Trophoblast cell (in vitro differentiated cells and primary cell): ENCODE results near the gene CD300E.

Experiments used
- DNase-seq, 2 donors: peaks; one replicate each; pipeline ENCODE4 v3.0.0-alpha.2; 2016
- H2AFZ ChIP-seq: 2 replicates; pipeline ENCODE4 v1.6.1; 2013; ENCODE audit warnings: low read length, moderate library complexity, mild to moderate bottlenecking; ENCODE audit not compliant: insufficient read depth, poor library complexity
- H2AK5ac ChIP-seq: 2 replicates; pipeline ENCODE4 v1.6.1; 2013; ENCODE audit warnings: mild to moderate bottlenecking, low read length
- H2BK120ac ChIP-seq: 2 replicates; pipeline ENCODE4 v1.6.1; 2013; ENCODE audit warnings: low read length, mild to moderate bottlenecking, moderate library complexity; ENCODE audit not compliant: insufficient read depth, poor library complexity
- H2BK12ac ChIP-seq: 2 replicates; pipeline ENCODE4 v1.6.1; 2013; ENCODE audit warnings: mild to moderate bottlenecking, low read length, moderate library complexity
- H2BK5ac ChIP-seq: 2 replicates; pipeline ENCODE4 v1.6.1; 2013; ENCODE audit warnings: low read length, low read depth, moderate library complexity, mild to moderate bottlenecking; ENCODE audit not compliant: poor library complexity
- H3K14ac ChIP-seq: 2 replicates; pipeline ENCODE4 v1.6.1; 2013; ENCODE audit warnings: mild to moderate bottlenecking, low read length
- H3K18ac ChIP-seq: 2 replicates; pipeline ENCODE4 v1.6.1; 2013; ENCODE audit warnings: mild to moderate bottlenecking, low read length
- H3K23ac ChIP-seq: 2 replicates; pipeline ENCODE4 v1.6.1; 2013; ENCODE audit warnings: low read length
- H3K27ac ChIP-seq: 2 replicates; pipeline ENCODE4 v1.5.1; 2013; ENCODE audit warnings: low read depth, mild to moderate bottlenecking, inconsistent platforms, low read length, moderate library complexity
- H3K27me3 ChIP-seq: 2 replicates; pipeline ENCODE4 v1.6.1; 2013; ENCODE audit warnings: inconsistent platforms, mild to moderate bottlenecking, low read length, moderate library complexity; ENCODE audit not compliant: insufficient read depth
- H3K36me3 ChIP-seq, 2 experiments: 1 replicate in 1 of 2; 2 replicates in 1 of 2; pipeline ENCODE4 v1.6.1; 2013; ENCODE audit warnings: low read length in 2 of 2, mild to moderate bottlenecking in 2 of 2, moderate library complexity in 1 of 2; ENCODE audit not compliant: insufficient read depth in 2 of 2, control insufficient read depth in 1 of 2
- H3K4ac ChIP-seq: 2 replicates; pipeline ENCODE4 v1.6.1; 2013; ENCODE audit warnings: low read depth, mild to moderate bottlenecking, low read length, moderate library complexity
- H3K4me1 ChIP-seq, 2 experiments: 1 replicate in 1 of 2; 2 replicates in 1 of 2; pipeline ENCODE4 v1.6.1; 2013; ENCODE audit warnings: low read length in 2 of 2, mild to moderate bottlenecking in 2 of 2, moderate library complexity in 1 of 2; ENCODE audit not compliant: insufficient read depth in 2 of 2, control insufficient read depth in 1 of 2
- H3K4me2 ChIP-seq: 2 replicates; pipeline ENCODE4 v1.6.1; 2013; ENCODE audit warnings: inconsistent platforms, mild to moderate bottlenecking, low read length, moderate library complexity
- H3K4me3 ChIP-seq: 2 replicates; pipeline ENCODE4 v1.5.1; 2013; ENCODE audit warnings: mild to moderate bottlenecking, low read depth, low read length, inconsistent platforms
- H3K79me1 ChIP-seq: one replicate; pipeline ENCODE4 v1.6.1; 2013; ENCODE audit warnings: low read length
- H3K79me2 ChIP-seq: 2 replicates; pipeline ENCODE4 v1.6.1; 2013; ENCODE audit warnings: low read length, mild to moderate bottlenecking; ENCODE audit not compliant: control insufficient read depth, insufficient read depth, poor library complexity
- H3K9ac ChIP-seq: 2 replicates; pipeline ENCODE4 v1.6.1; 2013; ENCODE audit warnings: mild to moderate bottlenecking, low read length
- H3K9me3 ChIP-seq: 2 replicates; pipeline ENCODE4 v1.6.1; 2013; ENCODE audit warnings: low read depth, mild to moderate bottlenecking, control low read depth, inconsistent platforms, low read length; ENCODE audit not compliant: insufficient read depth
- H4K12ac ChIP-seq: 2 replicates; pipeline ENCODE4 v1.6.1; 2013; ENCODE audit warnings: low read depth, mild to moderate bottlenecking, low read length, moderate library complexity
- H4K8ac ChIP-seq: 2 replicates; pipeline ENCODE4 v1.6.1; 2013; ENCODE audit warnings: low read depth, mild to moderate bottlenecking, low read length, moderate library complexity
- H4K91ac ChIP-seq: one replicate; pipeline ENCODE4 v1.6.1; 2013; ENCODE audit warnings: low read depth, mild to moderate bottlenecking, low read length, moderate library complexity
- WGBS: extraction: QIAGEN DNeasy Blood & Tissue Kit; methylation state at CpG from one replicate; pipeline ENCODE4 v1.1.7; 2013; ENCODE audit warnings: missing lambda C conversion rate; ENCODE audit not compliant: insufficient read length, insufficient coverage; ENCODE audit errors: extremely low coverage; 5-methylcytosine and 5-hydroxymethylcytosine counted together

Gene CD300E

GRCh38 chr17:74624131-74624530 lies 593 bp upstream of the CD300E start:
- Histone ChIP-seq H3K79me2 (no peaks in the 10 kb centered on the region), H3K27me3 (no peaks in the 10 kb centered on the region), H3K9ac (no peak overlapping the region), H3K4me3 (no peak overlapping the region), H3K18ac (no peak overlapping the region), H2BK120ac (no peak overlapping the region), H2BK12ac (no peak overlapping the region), H3K27ac (no peak overlapping the region), H3K4me1 (no peaks in the 10 kb centered on the region), H4K91ac (no peak overlapping the region), H2BK5ac (no peak overlapping the region), H3K4ac (no peak overlapping the region), H3K79me1 (no peaks in the 10 kb centered on the region), H3K36me3 (no peaks in the 10 kb centered on the region), H3K14ac (no peak overlapping the region), H3K9me3 (peaks cover 7% of the 10 kb centered on the region), H3K23ac (no peak overlapping the region), H4K12ac (no peak overlapping the region), H3K4me2 (no peak overlapping the region), H2AFZ (no peak overlapping the region), H2AK5ac (no peak overlapping the region), H4K8ac (no peak overlapping the region)
- no CpG with 5 or more reads among the region's 1 CpG for WGBS
- DNase-seq = no peak

GRCh38 chr17:74619077-74619673 lies 4.4 kb downstream of the CD300E start:
- Histone ChIP-seq H3K4me1 (no peaks in the 10 kb centered on the region), H4K91ac (no peak overlapping the region), H3K18ac (no peak overlapping the region), H3K79me2 (no peaks in the 10 kb centered on the region), H4K12ac (no peak overlapping the region), H2BK120ac (no peak overlapping the region), H3K27ac (no peak overlapping the region), H3K9ac (no peak overlapping the region), H3K14ac (no peak overlapping the region), H3K79me1 (no peaks in the 10 kb centered on the region), H4K8ac (no peak overlapping the region), H3K27me3 (no peaks in the 10 kb centered on the region), H3K4me3 (no peak overlapping the region), H3K36me3 (no peaks in the 10 kb centered on the region), H2BK5ac (no peak overlapping the region), H3K9me3 (no peaks in the 10 kb centered on the region), H2BK12ac (no peak overlapping the region), H3K23ac (no peak overlapping the region), H3K4me2 (no peak overlapping the region), H3K4ac (no peak overlapping the region), H2AK5ac (no peak overlapping the region), H2AFZ (no peak overlapping the region)
- DNase-seq = no peak
- no CpG with 5 or more reads among the region's 2 CpGs for WGBS

GRCh38 chr17:74618451-74618850 lies 5.1 kb downstream of the CD300E start:
- H2BK12ac ChIP-seq = no peak overlapping the region
- H3K9me3 ChIP-seq = peaks cover 3% of the 10 kb centered on the region
- no CpG with 5 or more reads among the region's 3 CpGs for WGBS

GRCh38 chr17:74616696-74617095 lies 6.8 kb downstream of the CD300E start:
- Histone ChIP-seq H4K8ac (no peak overlapping the region), H3K14ac (no peak overlapping the region), H2BK5ac (no peak overlapping the region), H3K79me2 (no peaks in the 10 kb centered on the region), H2AK5ac (no peak overlapping the region), H3K79me1 (no peaks in the 10 kb centered on the region), H3K4me2 (no peak overlapping the region), H3K36me3 (no peaks in the 10 kb centered on the region), H3K4me1 (no peaks in the 10 kb centered on the region), H3K4me3 (no peak overlapping the region), H3K23ac (no peak overlapping the region), H3K18ac (no peak overlapping the region), H2AFZ (no peak overlapping the region), H2BK12ac (no peak overlapping the region), H3K9ac (no peak overlapping the region), H3K4ac (no peak overlapping the region), H4K12ac (no peak overlapping the region), H3K9me3 (peaks cover 3% of the 10 kb centered on the region), H3K27ac (no peak overlapping the region), H4K91ac (no peak overlapping the region), H3K27me3 (no peaks in the 10 kb centered on the region), H2BK120ac (no peak overlapping the region)
- DNase-seq = no peak
- WGBS = no CpG with 5 or more reads among the region's 7 CpGs

More at GRCh38 chr17:74618451-74618850, 5.1 kb downstream of the CD300E start:
- Histone ChIP-seq H2BK120ac (no peak overlapping the region), H3K4me1 (no peaks in the 10 kb centered on the region), H3K36me3 (no peaks in the 10 kb centered on the region), H4K12ac (no peak overlapping the region), H2BK5ac (no peak overlapping the region), H3K18ac (no peak overlapping the region), H3K27me3 (no peaks in the 10 kb centered on the region), H3K4me3 (no peak overlapping the region), H3K4me2 (no peak overlapping the region), H3K14ac (no peak overlapping the region), H3K79me1 (no peaks in the 10 kb centered on the region), H3K23ac (no peak overlapping the region), H4K91ac (no peak overlapping the region), H2AFZ (no peak overlapping the region), H3K9ac (no peak overlapping the region), H3K4ac (no peak overlapping the region), H3K27ac (no peak overlapping the region), H3K79me2 (no peaks in the 10 kb centered on the region), H2AK5ac (no peak overlapping the region), H4K8ac (no peak overlapping the region)
- DNase-seq = no peak
